Glutamatergic neuron (in vitro differentiated cells): ENCODE data around the gene TMEM119. TPM values are rescaled to one million over a fixed set of nuclear protein-coding genes. Genes with fewer than 3 reads are reported as not detected.

Experiments
- DNase-seq: peaks from one replicate; pipeline ENCODE4 v3.0.0; 2022
- H3K27ac Mint-ChIP-seq: one replicate; pipeline ENCODE4 v1.8.0; 2020; ENCODE audit warnings: mild to moderate bottlenecking, mixed read lengths, inconsistent platforms; ENCODE audit not compliant: unreplicated experiment
- H3K27me3 Mint-ChIP-seq: one replicate; pipeline ENCODE4 v1.8.0; 2020; ENCODE audit warnings: mild to moderate bottlenecking, moderate library complexity, mixed read lengths, inconsistent platforms; ENCODE audit not compliant: unreplicated experiment
- H3K36me3 Mint-ChIP-seq: one replicate; pipeline ENCODE4 v1.8.0; 2020; ENCODE audit warnings: mild to moderate bottlenecking, mixed read lengths, inconsistent platforms; ENCODE audit not compliant: unreplicated experiment
- H3K4me1 Mint-ChIP-seq: one replicate; pipeline ENCODE4 v1.8.0; 2020; ENCODE audit warnings: mild to moderate bottlenecking, low read depth, mixed read lengths, inconsistent platforms; ENCODE audit not compliant: unreplicated experiment
- H3K4me3 Mint-ChIP-seq: one replicate; pipeline ENCODE4 v1.8.0; 2020; ENCODE audit warnings: mild to moderate bottlenecking, mixed read lengths, inconsistent platforms; ENCODE audit not compliant: unreplicated experiment
- H3K9me3 Mint-ChIP-seq: one replicate; pipeline ENCODE4 v1.8.0; 2020; ENCODE audit warnings: mild to moderate bottlenecking, moderate library complexity, mixed read lengths, inconsistent platforms; ENCODE audit not compliant: unreplicated experiment
- CTCF ChIP-seq: fragments of 200-600 bp; sonication (generic); IDR thresholded peaks from one replicate; pipeline ENCODE4 v1.5.0; 2021; ENCODE audit not compliant: partially characterized antibody, unreplicated experiment
- total RNA-seq: library from RNA; stranded (reverse); fragmentation: NEBNext Ultra II Directional; extraction: Animal tissue kit (Norgen Biotek cat#: 25700); gene quantifications from one replicate; pipeline ENCODE4 v1.2.1, GENCODE V29; 2021; ENCODE audit not compliant: unreplicated experiment

Gene TMEM119
- total RNA-seq, 1 donor from 2014 or later, result 0.15 TPM

DNA sequence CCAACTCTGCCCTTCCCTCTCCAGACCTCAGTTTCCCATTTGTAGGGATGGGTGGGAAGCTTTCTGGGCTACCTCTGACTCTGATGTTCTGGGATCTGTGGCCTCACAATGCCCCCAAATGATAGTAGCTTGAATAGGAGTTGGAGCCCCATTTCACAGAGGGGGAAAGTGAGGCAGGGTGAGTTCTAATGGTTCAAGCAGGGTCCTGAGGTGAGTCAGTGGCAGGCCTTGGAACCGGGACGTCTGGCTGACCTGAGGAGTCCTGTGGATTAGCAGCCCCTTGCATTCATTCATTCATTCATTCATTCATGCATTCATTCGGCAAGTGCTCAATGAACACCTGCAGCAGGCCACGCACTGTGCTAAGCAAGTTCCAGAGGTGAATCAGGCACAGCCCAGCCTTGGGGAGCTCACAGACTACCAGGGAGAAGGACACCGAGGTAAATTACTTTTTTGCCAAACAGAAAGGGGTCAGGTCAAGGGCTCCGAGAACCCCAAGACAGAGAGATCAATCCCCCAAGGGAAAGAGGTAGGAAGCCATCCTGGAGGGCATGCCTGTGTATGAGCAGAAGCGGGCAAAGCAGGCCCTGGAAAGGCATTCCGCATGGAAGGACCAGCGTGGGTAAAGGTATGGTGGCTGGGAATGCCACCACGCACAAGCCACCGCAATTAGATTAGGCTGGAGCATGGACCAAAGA, 818 bp upstream of the TMEM119 start:
- H3K4me1 Mint-ChIP-seq, result peaks cover 4% of the 10 kb centered on the region
- no peak for TF ChIP-seq CTCF
- peaks cover 2% of the 10 kb centered on the region for H3K9me3 Mint-ChIP-seq
- H3K4me3 Mint-ChIP-seq, result no peak overlapping the region
- no peak for DNase-seq
- no peaks in the 10 kb centered on the region for H3K36me3 Mint-ChIP-seq
- peaks cover 4% of the 10 kb centered on the region for H3K27me3 Mint-ChIP-seq
- H3K27ac Mint-ChIP-seq, result peak overlapping the region; percentile 18

GRCh38 chr12:108596854-108597558, 878 bp downstream of the TMEM119 start:
- Mint-ChIP-seq H3K27ac (no peak overlapping the region), H3K9me3 (peaks cover 2% of the 10 kb centered on the region), H3K4me3 (no peak overlapping the region), H3K4me1 (peaks cover 4% of the 10 kb centered on the region), H3K27me3 (peaks cover 4% of the 10 kb centered on the region), H3K36me3 (no peaks in the 10 kb centered on the region)
- no peak for TF ChIP-seq CTCF
- DNase-seq, result peak; percentile 12

DNA sequence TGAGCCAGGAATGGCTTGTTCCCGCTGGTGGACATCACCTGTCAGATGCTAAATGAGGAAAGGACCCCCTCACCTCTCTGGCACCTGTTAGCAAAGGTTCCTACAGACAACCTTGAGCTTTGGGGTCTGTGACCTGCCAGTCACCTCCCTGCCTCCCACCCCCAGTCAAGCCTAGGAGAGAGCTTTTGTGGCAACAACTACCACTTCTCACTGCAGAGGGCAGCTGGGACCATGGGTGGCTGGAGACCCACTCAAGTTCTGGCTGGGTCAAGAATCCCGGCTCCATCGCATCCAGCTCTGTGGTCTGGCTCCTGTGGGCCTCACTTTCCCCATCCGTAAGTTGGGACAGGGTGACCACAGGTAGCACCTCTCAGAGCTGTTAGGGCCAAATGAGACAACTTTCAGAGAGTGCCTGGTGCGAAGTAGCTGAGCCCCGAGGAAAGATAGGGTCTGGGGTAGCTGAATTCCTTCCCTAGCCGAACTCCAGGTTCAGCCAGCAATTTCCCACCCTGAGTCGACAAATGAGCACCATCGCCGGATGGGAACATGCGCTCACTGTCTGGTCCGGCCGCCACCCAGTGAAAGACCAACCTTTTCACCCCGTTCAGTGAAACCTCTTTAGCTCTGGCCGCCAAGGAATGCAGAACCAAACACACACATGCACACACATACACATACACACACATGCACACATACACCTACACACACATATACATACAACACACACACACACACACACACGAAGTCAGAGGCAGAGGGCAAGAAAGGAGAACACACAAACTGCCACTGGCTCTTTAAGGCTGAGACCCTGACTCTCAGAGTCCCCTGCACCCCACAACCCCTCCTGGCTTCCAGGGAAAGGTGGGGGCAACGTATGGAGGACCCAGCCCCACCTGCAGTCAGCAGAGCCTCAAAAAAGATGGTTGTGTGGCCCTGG, 1.9 kb downstream of the TMEM119 start:
- DNase-seq, result peak; percentile 9
- Mint-ChIP-seq H3K4me3 (no peak overlapping the region), H3K27me3 (peaks cover 2% of the 10 kb centered on the region), H3K27ac (no peak overlapping the region), H3K36me3 (no peaks in the 10 kb centered on the region), H3K4me1 (peaks cover 4% of the 10 kb centered on the region), H3K9me3 (peaks cover 2% of the 10 kb centered on the region)
- no peak for TF ChIP-seq CTCF

DNA sequence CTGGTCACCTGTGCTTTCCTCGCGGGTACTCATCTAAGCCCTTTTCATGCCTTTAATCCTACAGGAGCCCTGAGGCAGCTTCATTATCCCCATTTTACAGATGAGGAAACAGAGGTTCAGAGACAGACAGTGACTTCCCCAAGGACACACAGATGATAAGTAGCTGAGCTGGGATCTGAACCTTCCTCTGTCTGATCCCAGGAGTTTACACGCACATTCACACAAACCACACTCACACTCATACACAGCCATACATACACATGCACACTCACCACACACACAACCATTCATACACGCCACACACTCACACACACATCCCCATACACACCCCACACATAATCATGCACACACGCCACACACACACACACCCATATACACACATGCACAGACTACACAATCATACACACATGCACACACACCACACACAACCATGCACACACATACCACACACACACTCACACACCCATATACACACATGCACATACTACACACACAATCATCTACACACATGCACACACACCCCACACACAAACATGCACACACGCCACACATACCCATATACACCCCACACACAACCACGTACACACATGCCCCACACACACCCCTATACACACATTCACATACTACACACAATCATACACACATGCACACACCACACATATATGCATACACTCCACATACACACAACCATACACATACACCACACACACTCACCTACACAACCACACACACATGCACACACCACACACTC, 2.7 kb downstream of the TMEM119 start:
- Mint-ChIP-seq H3K27ac (no peak overlapping the region), H3K36me3 (no peaks in the 10 kb centered on the region), H3K4me3 (no peak overlapping the region), H3K27me3 (peaks cover 2% of the 10 kb centered on the region), H3K4me1 (peaks cover 4% of the 10 kb centered on the region), H3K9me3 (peaks cover 2% of the 10 kb centered on the region)
- no peak for DNase-seq
- TF ChIP-seq CTCF, result no peak
